Superior temporal gyrus (tissue), 1 donor: ENCODE data around the gene CD82.

ENCODE experiments used
- DNase-seq: peaks from one replicate; pipeline ENCODE4 v3.0.0-alpha.2; 2016; ENCODE audit errors: extremely low spot score

Gene CD82

GRCh38 chr11:44575962-44576361 lies 10.5 kb downstream of the CD82 start:
- no peak for DNase-seq

- no peak for DNase-seq
Measured at GRCh38 chr11:44576656-44577055, 11.2 kb downstream of the CD82 start.

GRCh38 chr11:44577231-44577830 lies 11.9 kb downstream of the CD82 start:
- DNase-seq: no peak

- no peak for DNase-seq
Measured at GRCh38 chr11:44578279-44578678, 12.8 kb downstream of the CD82 start.

- no peak for DNase-seq
Measured at GRCh38 chr11:44579302-44579761, 13.9 kb downstream of the CD82 start.

- no peak for DNase-seq
Measured at GRCh38 chr11:44580701-44581100, 15.2 kb downstream of the CD82 start.

GRCh38 chr11:44581246-44581645 lies 15.8 kb downstream of the CD82 start:
- no peak for DNase-seq

GRCh38 chr11:44582641-44583352 lies 17.3 kb downstream of the CD82 start:
- DNase-seq: no peak

GRCh38 chr11:44583353-44583669 lies 17.8 kb downstream of the CD82 start:
- no peak for DNase-seq

GRCh38 chr11:44585421-44585820 lies 20.0 kb downstream of the CD82 start:
- no peak for DNase-seq

- peak; percentile 50 for DNase-seq
Measured at GRCh38 chr11:44589301-44589700, 23.8 kb downstream of the CD82 start.

- no peak for DNase-seq
Measured at GRCh38 chr11:44590769-44591168, 25.3 kb downstream of the CD82 start.

- no peak for DNase-seq
Measured at GRCh38 chr11:44591557-44591956, 26.1 kb downstream of the CD82 start.

- DNase-seq: no peak
Measured at GRCh38 chr11:44592125-44592940, 26.9 kb downstream of the CD82 start.

- DNase-seq: peak; percentile 84
Measured at GRCh38 chr11:44593251-44593650, 27.8 kb downstream of the CD82 start.

- DNase-seq: no peak
Measured at GRCh38 chr11:44595006-44595405, 29.5 kb downstream of the CD82 start.

- peak; percentile 82 for DNase-seq
Measured at GRCh38 chr11:44595964-44596381, 30.5 kb downstream of the CD82 start.

GRCh38 chr11:44596525-44597276 lies 31.2 kb downstream of the CD82 start:
- no peak for DNase-seq

GRCh38 chr11:44597358-44598012 lies 32.0 kb downstream of the CD82 start:
- DNase-seq: no peak

- no peak for DNase-seq
Measured at GRCh38 chr11:44598831-44599230, 33.4 kb downstream of the CD82 start.

- no peak for DNase-seq
Measured at GRCh38 chr11:44600261-44600660, 34.8 kb downstream of the CD82 start.
